ENCODE results near the gene FCRL4.
"Not testable (repeated sequence)": the region's sequence is repeated elsewhere in the genome, so short reads cannot be mapped to it uniquely, and the experiment has no call there.

The FCRL4 gene

GRCh38 chr1:157551694-157552693, 45.9 kb downstream of the FCRL4 start, which contains the start of gene FCRL5:
Gene FCRL5, minus strand, starts transcription at chr1:157552515. Its CDS starts 153 bp downstream, at chr1:157552362.
- DNase-seq (no peak), ATAC-seq (no peak)

GRCh38 chr1:157548081-157548480, 49.8 kb downstream of the FCRL4 start:
- not testable (repeated sequence) for ATAC-seq, DNase-seq

DNA sequence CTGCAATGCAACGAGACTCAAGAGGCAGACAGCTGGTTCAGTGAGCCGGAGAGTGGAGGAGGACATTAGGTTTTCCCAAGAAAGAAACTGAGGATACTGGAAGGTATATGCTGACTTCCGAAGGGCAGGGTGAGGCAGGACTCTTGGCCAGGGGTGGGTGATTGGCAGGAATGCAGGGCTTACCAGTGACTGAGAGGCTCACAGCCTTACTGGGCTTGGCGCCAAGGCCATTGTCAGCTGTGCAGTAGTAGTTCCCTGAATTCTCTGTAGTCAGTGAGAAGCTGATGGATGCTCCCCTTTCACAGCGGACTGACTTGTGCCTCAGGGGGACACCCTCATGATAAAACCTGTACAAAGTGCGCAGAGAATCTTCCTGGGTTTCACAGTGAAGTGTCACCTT, 55.2 kb downstream of the FCRL4 start:
- no peak for DNase-seq
- ATAC-seq, result no peak

DNA sequence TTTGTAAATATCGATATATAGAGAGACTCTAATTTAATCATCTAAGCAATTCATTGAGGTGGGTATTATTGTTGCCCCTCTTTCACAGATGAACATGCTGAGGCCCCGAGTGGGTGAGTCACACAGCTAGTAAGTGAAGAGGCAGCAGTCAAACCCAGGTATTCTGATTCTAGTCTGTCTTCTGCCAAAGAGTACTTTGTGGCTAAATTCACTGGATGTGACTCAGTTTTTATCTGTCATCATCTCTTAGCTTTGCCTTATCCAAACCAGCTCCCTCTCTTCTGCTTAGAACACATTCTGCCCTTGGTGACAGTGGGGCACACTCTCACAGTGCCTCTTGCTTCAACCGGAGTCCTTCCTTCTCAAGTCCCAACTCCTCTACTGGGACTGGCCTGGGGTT, 57.0 kb downstream of the FCRL4 start:
- ATAC-seq, result peak; percentile 28
- DNase-seq, result no peak

GRCh38 chr1:157540160-157540748, 57.6 kb downstream of the FCRL4 start:
- ATAC-seq, result no peak
- no peak for DNase-seq

DNA sequence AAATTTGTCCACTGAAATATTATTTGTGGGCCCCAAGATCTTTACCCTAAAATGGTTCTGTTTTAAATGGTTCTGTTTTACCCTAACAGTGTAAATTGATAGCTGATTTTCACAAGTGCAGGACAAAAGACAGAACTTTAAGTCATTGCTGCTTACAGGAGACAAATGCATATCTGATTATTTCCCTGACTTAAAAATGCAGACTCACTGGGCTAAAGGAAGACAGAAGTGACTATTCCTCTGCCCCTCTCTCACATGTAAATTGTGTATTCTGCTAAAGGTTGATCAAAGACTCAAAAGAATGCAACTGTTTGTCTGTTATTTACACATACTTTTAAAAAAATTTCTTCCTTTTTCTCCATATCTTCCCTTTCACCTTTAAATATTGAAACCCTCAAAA, 58.3 kb downstream of the FCRL4 start:
- ATAC-seq (no peak), DNase-seq (no peak)

DNA sequence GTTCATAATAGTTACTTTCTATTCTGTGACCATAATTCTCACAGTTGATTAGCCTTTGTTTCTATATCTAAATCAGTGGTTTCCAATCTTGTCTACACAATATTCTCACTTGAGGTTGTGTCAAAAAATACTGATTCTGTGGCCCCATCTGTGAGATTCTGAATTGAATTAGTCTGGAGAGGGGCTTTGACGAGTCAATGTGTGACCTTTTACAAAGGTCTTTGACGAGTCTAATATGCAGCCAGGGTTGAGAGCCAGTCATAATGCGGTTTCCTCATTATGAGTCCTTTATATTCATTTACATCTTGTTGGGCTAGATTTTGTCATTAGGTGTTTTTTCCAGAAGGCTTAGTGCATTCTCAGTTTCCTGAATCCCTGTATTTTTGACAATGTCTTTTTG, 65.3 kb downstream of the FCRL4 start:
- peak; percentile 49 for ATAC-seq
- DNase-seq, result no peak

GRCh38 chr1:157523774-157524493, 74.0 kb downstream of the FCRL4 start:
- DNase-seq (no peak), ATAC-seq (no peak)
